Esophagus (tissue), 2 donors: ENCODE measurements around the gene PNPLA4. TPM values are rescaled to one million over a fixed set of nuclear protein-coding genes. Genes with fewer than 3 reads are reported as not detected.

Experiments used
- H3K27ac ChIP-seq, 2 donors: one replicate each; pipeline ENCODE4 v1.5.1; 2013; ENCODE audit warnings: low read depth in 2 of 2, mild to moderate bottlenecking in 2 of 2, inconsistent platforms in 1 of 2, low read length in 1 of 2, moderate library complexity in 1 of 2
- H3K27me3 ChIP-seq, 2 donors: one replicate each; pipeline ENCODE4 v1.6.1; 2013; ENCODE audit warnings: low read length in 2 of 2, control low read depth in 1 of 2, mild to moderate bottlenecking in 1 of 2; ENCODE audit not compliant: insufficient read depth in 2 of 2, control insufficient read depth in 1 of 2
- H3K36me3 ChIP-seq, 2 donors: one replicate each; pipeline ENCODE4 v1.6.1; 2013; ENCODE audit warnings: low read length in 1 of 2; ENCODE audit not compliant: control insufficient read depth in 2 of 2, insufficient read depth in 2 of 2
- H3K4me1 ChIP-seq, 2 donors: one replicate each; pipeline ENCODE4 v1.6.1; 2013; ENCODE audit warnings: low read length in 1 of 2; ENCODE audit not compliant: control insufficient read depth in 2 of 2, insufficient read depth in 2 of 2
- H3K4me3 ChIP-seq, 2 donors: one replicate each; pipeline ENCODE4 v1.5.1; 2013; ENCODE audit warnings: low read length in 2 of 2, mild to moderate bottlenecking in 2 of 2, low read depth in 1 of 2, moderate library complexity in 1 of 2
- H3K9me3 ChIP-seq, 2 donors: one replicate each; pipeline ENCODE4 v1.6.1; 2013; ENCODE audit warnings: mild to moderate bottlenecking in 2 of 2, low read depth in 1 of 2, low read length in 1 of 2, moderate library complexity in 1 of 2; ENCODE audit not compliant: control insufficient read depth in 2 of 2, insufficient read depth in 1 of 2
- WGBS, 2 donors: extraction: QIAGEN DNeasy Blood & Tissue Kit; methylation state at CpG; one replicate each; pipeline ENCODE4 v1.1.7; 2013; 5-methylcytosine and 5-hydroxymethylcytosine counted together
- polyA plus RNA-seq, 2 donors: library from polyadenylated mRNA; stranded (reverse); fragments of 200-250 nt; gene quantifications; one replicate each; pipeline ENCODE4 v1.2.3, GENCODE V29; 2013
- donor health status: healthy with polysubstance abuse.
- donor health status: Bipolar disorder and iron deficiency.

Gene PNPLA4
- 10 to 100 TPM in 1 of 2 donors, 1 to 10 TPM in 1; 6.6 to 25.5 TPM for polyA plus RNA-seq

GRCh38 chrX:7927259-7928167, at the start of gene PNPLA4:
Gene PNPLA4, minus strand, starts transcription at chrX:7927413. Its CDS starts 1,294 bp downstream, at chrX:7926119.
- peak within 1 kb of the TSS; percentile 80 for H3K27ac ChIP-seq

GRCh38 chrX:7972586-7972985, 45.4 kb upstream of the PNPLA4 start:
- no peak overlapping the region for H3K4me3 ChIP-seq
- H3K36me3 ChIP-seq, result no peaks in the 10 kb centered on the region
- H3K27ac ChIP-seq, result no peak overlapping the region
- no peaks in the 10 kb centered on the region for H3K4me1 ChIP-seq
- 59 to 77% methylated on average over 2 of the region's 2 CpGs for WGBS, 2 donors
- H3K9me3 ChIP-seq, result no peaks in the 10 kb centered on the region
- no peaks in the 10 kb centered on the region for H3K27me3 ChIP-seq

More at GRCh38 chrX:7927259-7928167, at the start of gene PNPLA4:
- H3K4me1 ChIP-seq, result no peaks in the 10 kb centered on the region
- H3K27me3 ChIP-seq, result no peaks in the 10 kb centered on the region
- no peaks in the 10 kb centered on the region for H3K9me3 ChIP-seq
- 5 to 7% methylated on average over 52 of the region's 52 CpGs for WGBS, 2 donors
- peak within 1 kb of the TSS; percentile 50 to 72 for H3K4me3 ChIP-seq
- H3K36me3 ChIP-seq, result peaks cover 0 to under 1% of the 10 kb centered on the region in 2 donors

GRCh38 chrX:7970428-7970827, 43.2 kb upstream of the PNPLA4 start:
- no peaks in the 10 kb centered on the region for H3K9me3 ChIP-seq
- no peaks in the 10 kb centered on the region for H3K27me3 ChIP-seq
- 91 to 95% methylated on average over 4 of the region's 4 CpGs for whole genome bisulfite sequencing, 2 donors
- H3K4me1 ChIP-seq, result no peaks in the 10 kb centered on the region
- H3K4me3 ChIP-seq, result no peak overlapping the region
- H3K27ac ChIP-seq, result no peak overlapping the region
- no peaks in the 10 kb centered on the region for H3K36me3 ChIP-seq

- Histone ChIP-seq H3K4me3 (no peak overlapping the region), H3K4me1 (no peaks in the 10 kb centered on the region), H3K9me3 (no peaks in the 10 kb centered on the region), H3K27ac (no peak overlapping the region), H3K36me3 (no peaks in the 10 kb centered on the region), H3K27me3 (no peaks in the 10 kb centered on the region)
- WGBS, 2 donors, result 46 to 68% methylated on average over 5 of the region's 5 CpGs
These were observed 38.2 kb upstream of the PNPLA4 start for GRCh38 chrX:7965436-7965835.

GRCh38 chrX:7960246-7960645, 33.0 kb upstream of the PNPLA4 start:
- Histone ChIP-seq H3K27ac (no peak overlapping the region), H3K27me3 (no peaks in the 10 kb centered on the region), H3K4me1 (no peaks in the 10 kb centered on the region), H3K36me3 (no peaks in the 10 kb centered on the region), H3K4me3 (no peak overlapping the region), H3K9me3 (no peaks in the 10 kb centered on the region)
- WGBS, 2 donors, result 48 to 68% methylated on average over 1 of the region's 1 CpG

GRCh38 chrX:7953446-7953845, 26.2 kb upstream of the PNPLA4 start:
- Histone ChIP-seq H3K27me3 (no peaks in the 10 kb centered on the region), H3K4me1 (no peaks in the 10 kb centered on the region), H3K27ac (no peak overlapping the region), H3K9me3 (no peaks in the 10 kb centered on the region), H3K36me3 (no peaks in the 10 kb centered on the region), H3K4me3 (no peak overlapping the region)
- 39 to 65% methylated on average over 5 of the region's 5 CpGs for WGBS, 2 donors

- H3K4me3 ChIP-seq, result no peak overlapping the region
- no peaks in the 10 kb centered on the region for H3K36me3 ChIP-seq
- H3K9me3 ChIP-seq, result no peaks in the 10 kb centered on the region
- 77 to 82% methylated on average over 2 of the region's 2 CpGs for WGBS, 2 donors
- no peaks in the 10 kb centered on the region for H3K4me1 ChIP-seq
- H3K27me3 ChIP-seq, result no peaks in the 10 kb centered on the region
- H3K27ac ChIP-seq, result no peak overlapping the region
These were observed 23.7 kb upstream of the PNPLA4 start for GRCh38 chrX:7950865-7951264.

- no peaks in the 10 kb centered on the region for H3K27me3 ChIP-seq
- WGBS, 2 donors, result 64 to 66% methylated on average over 3 of the region's 3 CpGs
- H3K4me1 ChIP-seq, result no peaks in the 10 kb centered on the region
- H3K36me3 ChIP-seq, result no peaks in the 10 kb centered on the region
- no peak overlapping the region for H3K27ac ChIP-seq
- no peaks in the 10 kb centered on the region for H3K9me3 ChIP-seq
- no peak overlapping the region for H3K4me3 ChIP-seq
These were observed 21.3 kb upstream of the PNPLA4 start for GRCh38 chrX:7948483-7948882.

- Histone ChIP-seq H3K9me3 (no peaks in the 10 kb centered on the region), H3K4me1 (no peaks in the 10 kb centered on the region), H3K4me3 (no peak overlapping the region), H3K36me3 (no peaks in the 10 kb centered on the region), H3K27me3 (no peaks in the 10 kb centered on the region), H3K27ac (no peak overlapping the region)
- WGBS, 2 donors, result 47 to 65% methylated on average over 2 of the region's 2 CpGs
These were observed 19.7 kb upstream of the PNPLA4 start for GRCh38 chrX:7946960-7947359.
